HG02970 (cell line): ENCODE measurements around the gene HYPK.
A peak's percentile ranks its signal among the peaks of the same experiment; 100 is the strongest.

Source experiments
- ATAC-seq: cut with Tn5 transposase; IDR thresholded peaks from one replicate; pipeline ENCODE4 v1.9.1; 2021; ENCODE audit warnings: mild to moderate bottlenecking, moderate library complexity, moderate number of reproducible peaks; ENCODE audit not compliant: unreplicated experiment, low FRiP score

Gene HYPK, protein sequence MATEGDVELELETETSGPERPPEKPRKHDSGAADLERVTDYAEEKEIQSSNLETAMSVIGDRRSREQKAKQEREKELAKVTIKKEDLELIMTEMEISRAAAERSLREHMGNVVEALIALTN

DNA sequence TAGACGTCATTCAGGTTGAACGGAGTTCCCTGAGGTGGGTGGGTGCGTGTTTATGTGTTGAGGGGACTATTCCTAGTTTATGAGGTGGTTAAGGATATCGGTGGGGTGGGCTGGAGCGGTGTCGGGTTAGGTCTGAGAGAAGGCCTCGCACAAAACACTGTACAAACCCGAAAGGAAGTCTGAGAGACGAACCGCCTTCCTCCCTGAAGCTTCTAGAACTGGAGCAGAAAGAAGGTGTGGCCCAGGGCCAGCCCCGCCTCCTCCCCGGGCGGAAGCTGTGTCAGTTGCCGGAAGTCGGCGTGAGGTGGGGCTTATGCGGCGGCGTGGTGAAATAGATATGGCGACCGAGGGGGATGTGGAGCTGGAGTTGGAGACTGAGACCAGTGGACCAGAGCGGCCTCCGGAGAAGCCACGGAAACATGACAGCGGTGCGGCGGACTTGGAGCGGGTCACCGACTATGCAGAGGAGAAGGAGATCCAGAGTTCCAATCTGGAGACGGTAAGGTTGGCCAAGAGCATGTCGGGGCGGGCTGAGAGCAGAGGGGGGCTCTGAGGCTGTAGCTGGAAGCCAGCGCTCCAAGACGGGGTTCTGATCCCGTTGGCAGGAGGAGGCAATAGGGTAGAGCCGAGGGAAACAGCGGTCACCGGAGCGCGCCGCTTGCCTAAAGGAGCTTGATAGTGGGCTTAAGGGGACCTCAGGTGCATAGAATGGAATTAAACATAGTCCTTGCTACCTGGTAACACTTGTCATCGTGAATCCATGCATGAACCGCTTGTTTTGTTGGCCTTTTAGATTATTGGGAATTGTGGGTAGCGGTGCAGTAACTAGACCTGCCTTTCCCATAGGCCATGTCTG lies at the start of gene HYPK:
Gene HYPK (plus strand): TSS at position 314 of the 856 bp plus-strand sequence. CDS start 24 bp downstream, at position 338.
- ATAC-seq = peak; percentile 77

DNA sequence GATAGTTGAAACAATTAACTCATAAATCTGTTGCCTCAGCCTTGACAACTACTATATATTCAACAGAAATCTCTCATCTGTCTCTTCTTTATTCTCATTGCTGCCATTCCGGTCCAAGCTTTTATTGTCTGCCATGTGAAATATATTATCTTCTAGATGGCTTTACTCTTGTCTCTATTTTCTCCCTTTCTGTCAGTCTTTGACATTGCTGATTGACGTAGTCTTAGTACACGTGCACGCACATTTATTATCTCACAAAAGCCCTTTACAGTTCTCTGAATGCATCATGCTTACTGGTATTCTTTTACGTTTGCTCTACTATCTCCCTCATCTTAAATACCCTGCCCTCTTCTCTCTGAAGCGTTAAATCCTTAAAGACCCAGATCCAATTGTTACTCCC lies 48.5 kb upstream of the HYPK start:
- ATAC-seq = no peak

DNA sequence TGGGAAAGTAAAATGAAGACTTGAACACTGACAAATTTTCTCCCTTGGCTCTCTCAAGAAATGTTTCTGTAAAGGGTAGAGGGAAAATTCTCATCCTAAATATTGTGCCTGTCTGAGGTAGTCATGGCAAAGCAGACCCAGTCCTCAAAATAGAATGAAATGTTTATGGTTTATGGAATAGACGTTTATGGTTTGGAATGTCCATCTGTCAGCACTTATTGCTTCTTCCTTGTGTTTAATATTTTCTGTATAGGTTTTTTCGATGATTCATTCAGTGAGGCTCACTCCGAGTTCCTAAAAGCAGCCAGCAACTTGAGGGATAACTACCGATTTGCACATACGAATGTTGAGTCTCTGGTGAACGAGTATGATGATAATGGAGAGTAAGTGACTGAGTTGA lies 37.6 kb upstream of the HYPK start:
- no peak for ATAC-seq

DNA sequence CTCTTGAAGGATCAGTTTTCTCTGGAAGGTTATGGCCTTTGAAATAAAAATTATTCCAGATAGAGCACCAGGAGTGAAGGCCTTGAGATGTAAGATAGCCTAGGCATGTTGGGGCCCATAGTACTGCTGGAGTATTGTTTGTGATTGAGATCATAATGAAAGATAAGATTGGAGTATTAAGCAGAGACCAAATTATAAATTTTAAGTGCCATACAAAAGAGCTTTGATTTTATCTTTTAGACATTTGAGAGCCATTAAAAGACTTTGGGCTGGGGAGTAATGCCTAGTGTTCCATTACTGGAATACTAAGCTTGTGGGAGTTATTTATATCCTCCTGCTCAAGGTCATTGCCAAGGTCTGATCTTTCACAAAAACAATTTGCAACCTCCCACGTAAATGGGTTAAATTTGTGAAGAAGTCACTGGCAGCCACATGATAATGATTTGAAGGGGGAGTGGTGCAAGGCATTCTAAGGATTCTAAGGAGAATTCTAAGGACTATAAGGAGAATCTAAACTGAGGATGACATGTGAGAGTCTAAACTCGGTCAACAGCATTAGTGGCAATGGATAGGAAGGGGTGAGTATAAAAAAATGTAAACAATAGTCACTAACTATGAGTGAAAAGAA lies 36.5 kb upstream of the HYPK start:
- no peak for ATAC-seq

DNA sequence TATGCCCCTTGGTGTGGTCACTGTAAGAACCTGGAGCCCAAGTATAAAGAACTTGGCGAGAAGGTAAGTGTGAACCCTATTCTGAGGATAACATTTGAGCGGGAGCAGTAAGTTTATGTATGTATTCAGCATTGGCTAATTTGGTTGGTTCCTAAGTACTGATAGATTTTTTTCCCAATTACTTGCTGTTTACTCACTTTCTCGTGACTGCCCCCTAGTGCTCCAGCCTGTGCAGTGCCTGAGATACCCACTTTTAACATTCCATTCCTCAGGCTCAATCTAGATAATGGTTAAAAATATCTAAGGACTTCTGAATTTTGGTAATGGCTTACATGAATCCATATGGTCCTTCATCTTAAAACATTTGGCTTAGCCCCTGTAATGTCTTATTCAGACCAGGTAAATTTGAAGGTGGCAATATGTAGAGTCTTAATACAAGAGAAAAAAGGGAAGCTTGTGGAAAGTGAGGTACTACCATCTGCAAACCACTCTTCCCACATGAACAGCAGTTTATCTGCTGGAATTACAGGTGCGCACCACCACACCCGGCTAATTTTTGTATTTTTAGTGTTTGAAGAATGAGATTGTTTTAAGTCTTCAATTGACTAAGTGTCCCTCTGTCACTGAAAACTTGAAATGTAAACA lies 30.7 kb upstream of the HYPK start:
- no peak for ATAC-seq

DNA sequence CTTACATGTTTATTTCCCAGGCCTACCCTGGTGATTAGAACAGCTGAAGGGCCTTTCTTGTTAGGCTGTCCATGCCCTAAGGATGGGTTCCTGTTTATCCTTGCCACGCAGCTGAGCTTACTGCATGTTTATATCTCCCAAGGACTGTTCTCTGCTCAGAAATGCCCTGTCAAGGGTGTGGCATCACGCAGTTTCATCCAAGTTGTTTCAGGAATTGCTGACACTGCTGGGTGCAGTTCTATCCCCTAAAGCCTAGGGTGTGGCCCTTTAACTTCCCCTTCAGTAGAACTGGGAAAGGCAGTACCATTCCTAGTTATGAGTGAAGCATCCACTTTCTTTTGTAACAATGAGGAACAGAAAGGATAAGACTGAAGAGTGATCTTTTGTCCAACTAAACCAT lies 28.6 kb upstream of the HYPK start:
- no peak for ATAC-seq

DNA sequence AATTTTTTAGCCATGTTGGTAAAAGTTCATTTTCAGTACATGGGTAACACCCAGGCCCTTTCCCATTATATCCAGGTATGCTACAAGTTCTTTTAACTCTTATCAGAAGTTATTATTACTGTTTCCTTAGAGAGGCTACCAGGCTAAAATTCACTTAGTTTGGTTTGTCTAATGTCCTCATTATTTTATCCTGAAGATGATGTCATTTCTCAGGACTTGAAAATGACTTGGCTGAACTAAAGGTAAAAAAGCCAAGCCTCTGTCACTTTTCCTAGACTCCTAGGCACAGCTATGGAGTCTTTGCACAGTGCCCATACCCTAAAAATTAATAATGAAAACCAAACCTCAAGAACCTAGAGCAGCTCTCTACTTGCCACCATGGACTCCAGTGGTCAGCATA lies 27.8 kb upstream of the HYPK start:
- ATAC-seq = no peak

DNA sequence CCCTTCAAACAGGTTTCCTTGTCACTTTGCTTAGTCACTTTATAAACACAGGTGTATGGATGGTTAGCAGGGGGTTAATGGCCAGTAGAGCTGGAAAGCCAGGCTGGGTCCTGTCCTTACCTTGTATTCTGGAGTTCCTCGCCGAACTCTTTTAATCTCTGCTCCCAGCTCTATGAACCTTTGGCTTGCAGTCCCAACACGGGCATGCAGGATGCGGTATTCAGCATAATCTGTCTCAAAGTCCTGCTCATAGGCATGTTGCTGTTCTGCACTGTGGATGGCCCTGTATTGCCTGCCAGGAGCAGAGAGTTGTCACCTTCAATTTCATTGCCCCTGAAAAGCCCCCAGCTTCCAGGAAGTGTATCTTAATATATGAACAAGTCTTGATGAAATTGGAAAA lies 26.3 kb upstream of the HYPK start:
- no peak for ATAC-seq

DNA sequence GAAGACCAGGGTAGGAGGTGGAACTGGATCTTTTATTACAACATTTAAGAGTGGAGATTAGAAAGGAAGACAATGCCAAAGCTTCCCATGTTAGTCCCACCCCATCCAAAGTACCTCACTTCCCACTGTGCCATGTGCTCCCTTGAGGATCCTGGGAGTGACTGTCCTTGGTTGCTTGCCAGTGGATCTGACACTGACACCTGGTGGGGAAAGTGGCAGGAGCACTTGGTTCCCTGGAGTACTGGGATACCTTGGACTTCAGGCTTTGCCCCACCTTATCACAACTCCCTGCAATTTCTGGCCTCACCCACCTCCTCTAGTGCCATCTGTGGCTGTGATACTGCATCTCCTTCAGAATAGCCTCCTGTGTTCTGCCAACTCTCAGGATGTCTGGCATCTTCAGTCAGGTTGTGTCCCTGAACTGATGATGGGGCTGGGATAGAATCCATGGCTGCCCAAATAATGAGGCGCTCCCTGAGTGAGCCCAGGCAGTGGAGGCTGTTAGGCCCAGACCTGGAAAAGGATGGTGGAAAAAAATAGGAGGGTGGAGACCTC lies 24.9 kb upstream of the HYPK start:
- no peak for ATAC-seq

DNA sequence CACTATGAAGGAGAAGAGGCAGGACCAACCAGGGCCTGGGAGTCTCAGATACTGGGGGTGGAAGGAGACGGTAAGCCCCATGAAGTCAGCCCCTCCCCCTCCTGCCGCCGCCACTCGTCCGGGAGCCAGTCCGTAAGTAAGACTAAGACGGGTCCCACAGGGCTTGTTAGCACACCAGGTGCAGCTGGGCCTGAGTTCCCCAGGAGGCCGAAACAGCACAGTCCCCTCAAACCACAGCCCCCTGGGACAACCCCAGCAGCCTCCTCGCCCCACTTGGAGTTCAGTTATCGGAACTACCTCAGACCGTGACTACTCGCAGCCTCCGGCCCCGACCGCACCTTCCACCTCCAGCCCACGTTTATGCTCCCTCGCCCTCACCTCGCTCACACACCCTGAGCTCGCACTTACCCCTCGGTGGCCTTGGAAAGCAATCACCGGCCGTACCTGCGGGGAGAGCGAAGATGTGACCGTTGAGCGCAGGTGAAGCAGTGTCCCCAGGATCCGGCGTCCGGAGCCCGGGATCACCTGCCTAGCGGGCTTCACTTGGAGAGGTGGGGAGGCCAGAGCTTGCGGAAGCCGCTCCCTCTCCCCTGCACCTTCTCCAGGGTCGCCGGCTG lies 24.2 kb upstream of the HYPK start:
- ATAC-seq = peak; percentile 45

DNA sequence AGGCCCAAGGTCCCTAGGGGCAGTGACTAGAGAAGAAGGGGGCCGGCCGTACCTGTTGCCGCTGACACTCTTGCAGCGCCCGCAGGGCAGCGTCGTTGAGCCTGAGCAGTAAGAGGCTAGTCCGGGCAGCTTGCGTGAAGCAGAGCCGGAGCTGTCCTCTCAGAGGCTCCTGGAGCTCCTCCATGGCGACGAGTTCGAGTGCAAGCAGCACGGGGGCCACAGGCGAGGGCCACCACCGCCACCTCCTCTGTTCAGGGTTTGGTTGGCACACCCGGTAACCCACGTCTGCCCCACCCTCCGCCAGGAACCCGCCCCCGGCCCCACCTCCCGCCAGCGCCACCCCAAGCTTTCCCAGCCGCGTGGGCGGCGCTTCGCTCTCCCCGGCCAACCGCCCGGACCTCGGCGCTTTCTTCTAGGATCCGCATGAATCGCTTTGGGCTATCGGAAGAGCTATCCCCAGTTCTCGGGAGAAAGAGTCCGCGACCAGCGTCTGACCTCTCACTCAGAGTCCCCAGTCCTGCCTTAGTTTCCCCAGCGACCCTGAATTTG lies 23.6 kb upstream of the HYPK start, which contains the start of gene ELL3:
Gene ELL3 (minus strand): TSS at position 249 of the 549 bp plus-strand sequence. CDS start 65 bp downstream, at position 184.
- peak; percentile 39 for ATAC-seq

DNA sequence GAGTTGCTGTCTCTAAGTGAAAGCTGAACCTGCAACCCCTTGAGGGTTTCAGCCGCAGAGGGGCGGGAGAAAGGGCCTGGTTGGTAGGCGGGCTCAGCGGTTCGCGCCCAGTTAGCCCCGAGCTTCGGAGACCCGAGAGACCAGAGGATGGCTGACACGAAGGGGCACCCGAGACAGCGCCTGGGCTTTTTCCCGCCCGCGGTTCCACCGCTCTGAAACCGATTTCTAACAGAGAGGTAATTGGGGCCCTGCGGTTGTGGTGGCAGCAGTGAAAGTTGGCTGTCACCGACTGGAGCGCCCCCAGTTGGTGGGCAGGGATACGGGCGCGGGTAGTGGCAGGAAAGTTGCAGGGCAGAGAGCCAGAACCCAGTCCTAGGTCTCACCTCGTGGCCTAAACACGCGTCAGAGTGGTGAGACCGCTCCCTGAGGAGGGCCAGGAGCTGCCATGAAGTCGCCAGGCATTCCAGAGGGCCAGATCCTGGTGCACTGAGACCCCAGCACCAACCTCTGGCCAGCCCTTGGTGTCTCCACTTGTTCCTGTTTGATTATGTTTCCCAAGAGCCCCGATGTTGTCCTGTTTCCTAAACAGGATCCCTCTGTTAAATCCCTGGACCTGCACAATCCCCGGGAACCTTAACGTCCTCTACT lies 23.0 kb upstream of the HYPK start:
- peak; percentile 44 for ATAC-seq

DNA sequence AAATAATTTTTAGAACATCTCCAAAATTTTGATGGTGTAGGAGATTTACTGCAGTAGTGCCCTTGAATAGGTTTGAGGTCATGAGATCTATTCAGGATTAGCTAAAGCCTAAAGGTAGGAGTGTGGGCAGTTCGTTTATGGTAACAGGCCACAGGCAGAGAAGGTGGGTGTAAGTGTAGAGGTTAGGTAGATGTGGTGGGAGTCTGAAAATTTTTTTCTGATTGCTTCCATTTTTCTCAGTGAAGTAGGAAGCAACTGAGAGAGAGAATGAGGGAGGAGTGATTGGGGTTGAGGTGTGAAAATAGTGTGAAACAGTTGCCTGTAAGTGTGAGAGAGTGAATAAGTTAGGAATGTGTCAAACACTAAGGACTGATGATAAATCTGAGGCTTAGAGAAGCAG lies 21.4 kb upstream of the HYPK start:
- no peak for ATAC-seq

DNA sequence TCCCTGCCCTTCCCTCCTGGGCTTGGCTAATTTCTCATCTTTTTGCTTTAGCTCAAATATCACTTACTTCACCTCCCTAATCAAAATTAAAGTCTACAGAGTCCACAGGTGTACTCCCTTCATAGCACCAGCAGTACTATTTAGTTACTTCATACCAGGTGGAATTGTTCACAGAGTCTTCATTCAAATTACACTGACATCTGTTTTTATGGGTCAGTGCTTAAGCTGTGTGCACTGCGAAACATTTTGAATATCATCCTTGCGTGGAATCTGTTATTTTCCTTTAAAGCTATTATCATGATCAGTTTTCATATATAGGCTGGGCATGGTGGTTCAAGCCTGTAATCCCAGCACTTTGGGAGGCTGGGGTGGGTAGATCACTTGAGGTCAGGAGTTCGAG lies 11.0 kb upstream of the HYPK start:
- no peak for ATAC-seq

DNA sequence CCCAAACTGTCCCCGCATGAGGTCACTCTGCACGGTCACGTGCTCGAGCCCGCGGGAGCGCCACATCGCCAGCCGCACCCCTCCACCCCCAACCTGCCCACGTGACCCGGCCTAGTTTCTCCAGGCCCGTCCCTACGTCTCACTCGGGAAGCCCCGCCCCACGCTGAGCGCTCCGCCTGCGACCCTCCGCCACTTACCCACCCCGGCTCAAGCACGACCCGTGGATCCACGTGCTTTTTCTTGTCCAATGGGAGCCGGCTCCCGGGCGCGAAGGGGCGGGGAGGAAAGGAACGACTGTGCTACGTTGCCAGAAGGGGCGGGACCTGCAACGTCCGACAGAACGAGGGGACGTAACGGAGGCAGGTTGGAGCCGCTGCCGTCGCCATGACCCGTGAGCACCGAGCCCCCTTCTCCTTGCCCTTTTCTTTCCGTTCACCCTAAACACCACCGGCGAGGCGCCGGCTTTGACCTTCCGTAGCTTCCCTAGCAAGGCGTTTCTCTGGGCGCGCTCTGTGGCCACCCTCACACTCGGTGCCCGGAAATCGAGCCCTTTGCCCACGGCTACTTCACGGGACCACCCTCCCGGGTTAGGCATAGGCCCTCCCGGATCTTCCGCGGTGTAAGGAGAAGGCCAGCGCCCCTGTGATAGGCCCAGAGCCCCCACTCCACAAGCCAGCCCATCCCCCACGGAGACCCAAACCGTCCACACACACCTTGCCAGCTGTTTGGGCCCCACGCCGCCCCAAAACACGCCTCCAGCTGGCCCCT lies 8.2 kb upstream of the HYPK start, which contains the start of gene SERF2:
Gene SERF2 (plus strand): TSS at position 328 of the 768 bp plus-strand sequence. CDS start 57 bp downstream, at position 385.
- peak; percentile 93 for ATAC-seq

DNA sequence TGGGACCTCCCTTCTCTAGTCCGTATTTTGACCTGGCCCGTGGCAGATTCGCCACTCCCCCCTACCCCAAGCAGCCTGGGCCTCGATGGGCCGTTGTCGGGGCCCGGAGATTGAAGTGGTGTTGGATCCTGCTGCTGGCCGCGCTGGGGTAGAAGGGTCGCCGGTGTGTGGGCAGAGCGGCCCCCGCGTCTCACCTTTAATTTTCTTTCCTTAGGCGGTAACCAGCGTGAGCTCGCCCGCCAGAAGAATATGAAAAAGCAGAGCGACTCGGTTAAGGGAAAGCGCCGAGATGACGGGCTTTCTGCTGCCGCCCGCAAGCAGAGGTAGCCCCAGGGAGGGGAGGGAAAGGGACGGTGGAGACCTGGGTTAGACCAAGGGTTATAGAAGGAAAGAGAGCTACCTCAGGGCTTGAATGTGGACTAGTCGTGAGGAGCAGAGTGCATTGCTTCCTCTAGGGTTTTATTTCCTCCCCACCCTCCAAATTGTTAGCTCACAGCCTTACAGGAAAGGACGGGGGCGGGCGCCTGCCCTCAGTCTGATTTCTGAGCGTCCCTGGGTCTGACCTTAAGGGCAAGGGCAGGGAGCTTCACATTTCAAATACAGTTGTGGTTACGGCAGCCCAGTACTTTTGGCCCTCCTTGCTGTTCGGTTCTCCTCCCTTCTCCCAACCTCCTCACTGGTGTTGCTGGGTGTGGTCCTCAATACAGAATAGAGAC lies 7.5 kb upstream of the HYPK start:
- ATAC-seq = no peak

DNA sequence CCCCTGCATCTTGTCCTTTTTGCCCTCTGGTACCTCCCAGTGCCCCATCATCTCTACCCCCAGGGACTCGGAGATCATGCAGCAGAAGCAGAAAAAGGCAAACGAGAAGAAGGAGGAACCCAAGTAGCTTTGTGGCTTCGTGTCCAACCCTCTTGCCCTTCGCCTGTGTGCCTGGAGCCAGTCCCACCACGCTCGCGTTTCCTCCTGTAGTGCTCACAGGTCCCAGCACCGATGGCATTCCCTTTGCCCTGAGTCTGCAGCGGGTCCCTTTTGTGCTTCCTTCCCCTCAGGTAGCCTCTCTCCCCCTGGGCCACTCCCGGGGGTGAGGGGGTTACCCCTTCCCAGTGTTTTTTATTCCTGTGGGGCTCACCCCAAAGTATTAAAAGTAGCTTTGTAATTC lies 6.8 kb upstream of the HYPK start:
- no peak for ATAC-seq
